ENCODE results near the gene POLD3.
A peak's percentile ranks its signal among the peaks of the same experiment; 100 is the strongest.
"Not testable (repeated sequence)": the region's sequence is repeated elsewhere in the genome, so short reads cannot be mapped to it uniquely, and the experiment has no call there.

Gene POLD3

DNA sequence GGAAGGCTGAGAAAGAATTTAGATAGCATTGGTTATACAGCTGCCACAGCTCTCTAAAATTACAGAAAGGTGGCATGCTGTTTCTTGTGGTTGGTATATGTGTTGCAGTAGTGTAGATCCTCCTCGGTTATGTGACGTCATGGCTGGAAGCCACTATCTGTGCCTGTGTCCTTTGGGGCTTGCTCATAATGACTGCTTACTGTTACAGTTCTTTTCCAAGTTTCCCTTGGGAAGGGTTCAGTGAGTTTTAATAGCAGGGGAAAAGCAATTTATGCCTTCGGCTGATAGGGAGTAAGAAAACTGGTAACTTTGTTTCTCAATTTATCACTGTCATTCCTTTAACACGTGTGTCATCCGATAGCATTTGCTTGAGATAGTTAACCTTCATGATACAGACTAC lies 47.2 kb downstream of the POLD3 start:
- DNase-seq = no peak

DNA sequence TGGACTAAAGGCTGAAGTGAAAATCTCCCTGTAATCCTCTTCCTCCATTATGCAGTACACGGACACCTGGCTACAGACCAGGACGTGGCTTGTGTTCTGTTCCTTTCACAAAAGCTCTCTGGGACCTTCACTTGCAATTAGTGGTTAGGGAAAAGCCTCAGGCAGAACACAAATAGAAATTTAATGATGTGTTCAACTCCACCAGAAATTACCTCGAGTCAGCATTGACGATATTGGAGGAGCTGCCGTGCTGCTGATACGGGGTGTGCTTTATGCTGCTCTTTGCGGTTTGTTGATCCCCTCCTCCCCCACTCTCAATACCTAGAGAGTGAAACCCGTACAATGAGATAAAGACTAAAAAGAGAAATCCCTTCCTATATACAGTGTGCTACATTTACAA lies 48.9 kb downstream of the POLD3 start:
- peak; percentile 72 for DNase-seq

DNA sequence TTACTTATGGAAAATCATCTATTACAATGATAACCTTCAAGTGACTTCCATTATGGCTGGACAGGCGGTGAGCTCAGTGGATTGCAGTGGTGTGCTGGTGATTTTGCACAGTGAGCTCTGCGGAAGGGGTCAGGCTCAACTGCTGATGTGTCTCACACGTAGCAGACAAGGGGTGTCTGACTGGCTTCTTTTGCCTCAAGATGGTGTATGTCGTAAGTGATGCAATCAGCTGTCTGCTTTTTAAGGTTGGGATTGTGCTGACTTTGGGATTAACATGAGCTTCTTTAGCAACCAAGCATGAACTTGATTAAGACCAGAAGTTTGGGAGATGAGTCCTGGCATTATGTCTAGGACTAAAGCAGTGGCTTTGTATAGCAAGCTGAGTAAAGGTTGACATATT lies 49.5 kb downstream of the POLD3 start:
- DNase-seq = no peak

DNA sequence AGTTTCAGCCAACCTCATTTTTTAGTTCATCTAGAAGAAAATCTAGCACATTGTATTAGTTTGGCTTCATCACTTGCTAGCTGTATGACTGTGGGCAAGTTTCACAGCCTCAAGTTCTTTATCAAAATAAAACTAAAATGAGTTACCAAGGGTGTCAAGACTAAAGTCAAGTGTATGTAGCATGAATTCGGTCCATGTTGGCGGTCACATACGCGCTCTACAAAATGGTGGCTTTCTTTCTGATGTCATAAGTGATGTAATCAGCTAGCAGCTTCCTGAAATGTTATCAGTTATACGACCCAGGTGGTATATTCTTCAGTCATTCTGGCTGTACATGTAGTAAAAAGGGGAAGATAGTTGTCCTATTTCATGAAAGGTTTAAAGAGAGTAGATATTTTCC lies 50.5 kb downstream of the POLD3 start:
- DNase-seq = no peak

DNA sequence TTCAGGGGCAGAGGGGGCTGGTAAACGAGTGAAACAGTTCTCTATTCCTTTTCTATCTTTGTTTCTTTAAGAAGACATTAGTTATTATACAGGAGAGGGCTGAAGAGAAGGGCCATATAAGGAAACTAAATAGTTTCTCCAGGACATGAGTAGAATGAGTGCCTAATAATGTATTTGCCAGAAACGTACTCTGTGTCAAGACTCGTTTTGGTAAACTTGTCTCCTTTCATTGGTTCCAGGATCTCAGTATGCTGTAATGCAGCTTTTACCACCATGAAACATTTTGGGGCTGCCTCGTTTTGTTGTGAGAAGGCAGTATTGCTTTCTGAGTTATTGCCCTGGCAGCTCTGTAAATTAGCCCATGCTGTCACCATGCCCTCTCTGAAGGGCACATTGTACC lies 51.7 kb downstream of the POLD3 start:
- no peak for DNase-seq

DNA sequence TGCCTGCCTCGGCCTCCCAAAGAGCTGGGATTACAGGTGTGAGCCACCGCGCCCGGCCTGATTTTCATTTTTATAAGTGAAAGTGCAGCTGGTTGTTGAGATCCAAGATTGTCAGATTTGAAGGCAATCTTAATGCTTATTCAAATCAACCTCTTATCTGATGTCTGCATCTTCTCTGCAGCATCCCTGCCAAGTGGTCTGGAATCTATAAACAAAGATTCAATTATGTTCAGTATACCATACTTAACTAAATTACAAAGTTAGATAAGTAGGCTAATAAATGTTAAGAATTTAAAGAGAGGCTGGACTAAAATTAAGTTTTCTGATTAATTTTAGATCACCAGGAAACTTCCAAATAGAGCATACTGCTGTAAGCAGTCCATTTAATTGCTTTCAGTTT lies 53.8 kb downstream of the POLD3 start:
- no peak for DNase-seq

DNA sequence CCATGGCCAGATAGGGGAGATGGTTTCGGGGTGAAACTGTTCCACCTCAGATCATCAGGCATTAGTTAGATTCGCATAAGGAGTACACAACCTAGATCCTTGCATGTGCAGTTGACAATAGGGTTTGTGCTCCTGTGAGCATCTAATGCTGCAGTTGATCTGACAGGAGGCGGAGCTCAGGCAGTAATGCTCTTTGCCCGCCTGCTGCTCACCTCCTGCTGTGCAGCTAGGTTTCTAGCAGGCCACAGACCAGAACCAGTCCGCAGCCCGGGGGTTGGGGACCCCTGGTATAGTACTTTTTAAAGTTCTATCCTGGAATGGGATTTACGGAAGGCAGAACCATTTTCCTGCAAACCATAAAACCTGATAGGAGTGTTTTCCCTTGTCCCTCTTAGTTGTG lies 54.6 kb downstream of the POLD3 start:
- no peak for DNase-seq

DNA sequence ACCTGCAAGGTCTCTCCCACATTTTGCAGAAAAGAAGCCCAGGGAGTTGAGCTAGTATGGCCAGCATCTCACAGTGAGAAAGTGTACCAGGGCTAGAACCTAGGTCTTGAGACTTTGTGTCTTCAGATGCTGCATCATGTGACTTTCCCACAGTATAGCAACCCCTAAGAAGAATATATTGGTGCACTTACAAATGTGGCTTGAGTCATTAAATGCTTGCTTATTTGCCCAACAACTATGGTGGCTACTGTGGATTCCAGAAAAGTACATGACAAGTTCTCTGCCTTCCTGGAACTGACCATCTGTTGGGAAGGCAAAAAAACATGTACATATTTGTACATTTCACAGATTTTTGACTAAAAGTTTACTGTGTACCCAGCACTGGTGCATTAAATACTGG lies 55.0 kb downstream of the POLD3 start:
- no peak for DNase-seq

DNA sequence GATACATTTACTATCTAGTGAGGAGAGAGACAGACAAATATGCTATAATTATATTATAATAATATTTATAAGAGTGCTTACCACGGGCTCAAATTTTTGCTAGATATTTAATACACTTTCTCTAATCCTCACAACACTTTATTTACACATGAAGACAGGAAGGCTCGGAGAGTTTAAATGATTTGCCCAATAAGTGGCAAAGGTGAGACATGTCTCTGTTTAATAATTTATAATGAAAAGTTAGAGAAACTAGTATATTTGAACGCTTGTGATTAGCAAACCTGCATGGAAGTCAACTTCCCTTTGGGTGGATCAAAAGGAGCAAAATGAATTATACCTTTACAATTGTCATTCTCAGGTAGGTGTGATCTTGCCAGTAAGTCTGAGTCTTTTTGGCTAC lies 55.4 kb downstream of the POLD3 start:
- DNase-seq = no peak

DNA sequence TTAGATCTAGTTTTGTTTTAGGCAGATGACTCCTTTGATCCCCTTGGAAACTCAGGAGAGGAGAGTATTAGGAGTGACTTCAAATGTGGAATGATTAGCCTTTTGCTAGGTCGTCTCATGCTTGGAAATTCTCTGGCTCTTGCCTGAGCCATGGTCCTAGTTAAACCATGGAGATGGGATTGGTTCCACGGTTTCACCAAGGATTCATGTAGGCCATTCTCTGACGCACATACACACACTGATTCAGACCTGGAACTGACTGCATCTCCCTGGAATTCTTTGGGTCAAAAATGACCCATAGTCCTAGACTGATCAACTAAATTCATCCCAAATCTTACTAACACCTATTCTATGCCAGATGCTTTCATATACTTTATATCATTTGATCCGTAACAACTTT lies 56.5 kb downstream of the POLD3 start:
- DNase-seq = no peak

DNA sequence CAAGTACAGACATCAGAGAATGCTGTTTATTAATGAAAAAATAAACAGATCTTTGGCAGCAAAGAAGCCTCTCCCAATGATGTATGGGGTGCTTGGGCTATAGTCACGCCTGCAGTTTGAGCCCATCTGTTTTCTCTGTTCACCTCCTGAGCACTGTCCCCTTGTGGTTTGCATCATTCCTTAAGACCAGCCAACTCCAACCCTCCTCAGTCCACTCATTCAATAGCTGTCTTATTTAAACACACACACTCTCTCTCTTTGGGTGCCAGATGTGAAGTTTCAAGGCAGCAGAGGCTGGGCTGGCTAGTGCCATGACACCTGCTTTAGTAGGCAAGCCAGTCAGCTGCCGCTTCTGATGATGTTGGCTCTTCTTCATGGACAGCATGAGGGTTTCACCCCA lies 58.1 kb downstream of the POLD3 start:
- no peak for DNase-seq

DNA sequence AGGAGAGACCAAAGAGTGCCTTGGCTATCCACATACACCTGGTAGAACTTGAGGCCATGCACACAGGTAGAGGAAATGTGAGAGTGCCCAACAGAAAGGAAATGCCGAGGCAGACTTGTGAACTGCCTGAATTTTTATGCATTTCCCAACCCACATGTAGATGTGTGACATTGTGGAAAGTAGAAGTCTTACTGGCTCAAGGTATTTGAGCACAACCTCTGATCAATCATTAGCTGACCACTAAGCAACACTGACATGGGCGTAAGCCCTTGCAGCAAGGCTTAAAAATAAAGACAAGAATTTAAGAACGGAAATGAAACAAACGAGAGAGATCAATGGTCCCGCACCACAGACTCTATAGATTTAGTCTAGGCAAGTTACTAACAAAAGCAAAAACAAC lies 62.6 kb downstream of the POLD3 start:
- DNase-seq = no peak

DNA sequence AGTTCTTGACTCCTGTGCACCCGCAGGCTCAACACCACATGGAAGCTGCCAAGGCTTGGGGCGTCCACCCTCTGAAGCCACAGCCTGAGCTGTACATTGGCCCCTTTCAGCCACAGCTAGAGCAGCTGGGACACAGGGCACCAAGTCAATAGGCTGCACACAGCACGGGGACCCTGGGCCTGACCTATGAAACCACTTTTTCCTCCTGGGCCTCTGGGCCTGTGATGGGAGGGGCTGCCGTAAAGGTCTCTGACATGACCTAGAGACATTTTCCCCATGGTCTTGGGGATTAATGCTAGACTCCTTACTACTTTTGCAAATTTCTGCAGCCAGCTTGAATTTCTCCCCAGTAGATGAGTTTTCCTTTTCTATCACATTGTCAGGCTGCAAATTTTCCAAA lies 66.7 kb downstream of the POLD3 start:
- DNase-seq = not testable (repeated sequence)

DNA sequence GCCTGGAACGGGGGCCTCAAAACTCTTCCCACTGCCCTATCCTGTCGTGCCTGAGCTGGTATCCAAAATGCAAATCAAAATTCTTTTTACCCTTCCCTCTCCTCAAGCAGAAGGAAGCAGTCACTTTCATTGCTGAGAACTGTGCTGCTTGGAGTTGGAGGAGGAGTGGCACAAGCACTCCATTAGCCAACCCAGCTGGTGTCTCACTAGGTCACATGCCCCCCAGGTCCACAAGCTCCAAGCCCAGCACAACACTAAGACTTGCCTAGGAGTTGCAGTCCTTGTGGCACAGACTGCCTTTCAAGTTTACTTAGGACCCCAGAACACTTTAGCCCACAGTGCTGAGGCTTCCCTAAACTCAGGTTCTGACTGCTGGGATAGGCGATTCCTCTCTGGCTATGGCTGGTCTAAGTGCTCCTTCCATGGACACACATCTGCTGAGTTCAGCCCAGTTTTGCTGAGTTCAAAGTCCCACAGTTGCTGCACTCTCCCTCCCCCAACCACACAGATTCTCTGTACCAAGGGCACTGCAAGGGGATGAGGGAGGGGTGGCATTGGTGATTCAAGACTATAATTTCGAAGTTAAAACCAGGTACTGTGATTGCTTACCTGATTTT lies 70.2 kb downstream of the POLD3 start:
- DNase-seq = no peak

DNA sequence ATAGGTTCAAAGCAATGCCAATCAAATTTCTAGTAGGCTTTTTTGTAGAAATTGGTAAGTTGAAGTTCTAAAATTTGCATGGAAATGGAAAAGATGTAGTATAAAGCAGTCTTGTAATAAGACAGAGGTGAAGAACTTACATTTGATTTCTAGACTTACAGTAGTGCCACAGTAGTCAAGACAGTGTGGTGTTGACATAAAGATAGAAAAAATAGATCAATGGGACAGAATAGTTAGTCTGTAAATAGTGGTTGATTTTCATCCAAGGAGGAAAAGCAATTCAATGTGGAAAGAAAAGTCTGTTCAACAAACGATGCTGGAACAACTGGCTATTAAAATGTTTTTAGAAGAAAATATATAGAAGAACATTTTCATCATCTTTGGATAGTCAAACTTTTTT lies 70.9 kb downstream of the POLD3 start:
- no peak for DNase-seq

DNA sequence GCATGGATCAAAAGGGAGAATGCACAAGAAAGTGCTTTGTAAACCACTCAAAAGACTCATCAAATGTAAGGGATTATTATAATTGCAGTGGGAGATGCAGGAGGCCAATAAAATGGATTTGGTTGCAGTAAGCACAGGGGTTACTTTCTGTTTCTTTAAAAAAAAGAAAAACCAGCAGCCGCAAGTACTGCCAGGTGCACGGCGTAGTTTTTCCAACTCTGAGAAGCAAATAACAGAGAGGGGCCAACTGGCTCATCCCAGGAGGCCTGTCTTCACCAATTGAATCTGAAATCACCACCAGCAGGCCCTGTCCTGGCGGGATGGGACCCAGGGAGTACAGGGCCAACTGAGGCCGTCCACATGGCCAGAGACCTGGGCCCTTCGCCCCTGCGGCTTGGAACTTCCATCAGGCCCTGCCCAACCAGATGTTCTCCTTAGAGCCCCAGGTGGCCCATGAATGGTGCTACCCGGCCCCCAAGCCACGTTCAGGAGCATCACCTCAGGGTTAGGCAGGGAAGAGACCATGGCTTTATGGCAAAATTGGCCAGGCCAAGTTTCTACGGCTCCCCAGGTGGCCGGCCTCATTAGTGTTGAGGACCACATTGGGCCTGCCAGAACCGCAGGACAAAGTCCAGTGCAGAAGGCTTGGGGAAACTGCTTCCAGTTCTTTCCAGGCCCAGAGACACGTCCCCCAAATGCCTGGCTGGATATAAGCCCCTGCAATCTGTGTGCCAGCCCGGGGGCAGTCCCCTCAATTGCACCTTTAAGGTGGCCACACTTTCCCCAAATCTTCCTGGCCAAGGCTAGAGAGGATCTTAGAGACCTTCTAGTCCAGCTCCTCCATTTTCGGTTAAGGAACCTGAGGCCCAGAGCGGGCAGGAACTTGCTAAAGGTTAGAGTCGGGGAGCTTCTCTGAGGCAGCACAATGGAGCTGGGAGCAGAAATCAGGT lies 77.1 kb downstream of the POLD3 start:
- no peak for DNase-seq

DNA sequence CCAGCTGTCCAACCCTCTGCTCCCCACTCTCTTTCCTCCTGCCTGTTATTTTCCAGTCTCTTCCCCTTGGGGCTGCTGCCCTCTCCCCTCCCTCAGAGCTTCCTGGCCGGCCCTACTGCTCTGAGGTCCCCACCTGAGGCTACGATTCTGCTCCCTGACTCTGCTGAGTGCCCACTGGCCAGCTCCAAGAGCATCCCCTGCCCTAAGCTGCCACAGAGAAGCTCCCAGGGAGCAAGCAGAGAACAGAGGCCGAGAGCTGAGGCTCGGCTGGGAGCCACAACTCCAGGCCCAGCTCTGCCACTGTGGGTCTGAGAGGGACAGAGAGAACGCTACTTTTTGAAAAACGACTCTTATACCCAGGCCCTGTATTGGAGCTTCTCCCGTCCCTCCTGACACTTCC lies 77.8 kb downstream of the POLD3 start:
- DNase-seq = no peak

DNA sequence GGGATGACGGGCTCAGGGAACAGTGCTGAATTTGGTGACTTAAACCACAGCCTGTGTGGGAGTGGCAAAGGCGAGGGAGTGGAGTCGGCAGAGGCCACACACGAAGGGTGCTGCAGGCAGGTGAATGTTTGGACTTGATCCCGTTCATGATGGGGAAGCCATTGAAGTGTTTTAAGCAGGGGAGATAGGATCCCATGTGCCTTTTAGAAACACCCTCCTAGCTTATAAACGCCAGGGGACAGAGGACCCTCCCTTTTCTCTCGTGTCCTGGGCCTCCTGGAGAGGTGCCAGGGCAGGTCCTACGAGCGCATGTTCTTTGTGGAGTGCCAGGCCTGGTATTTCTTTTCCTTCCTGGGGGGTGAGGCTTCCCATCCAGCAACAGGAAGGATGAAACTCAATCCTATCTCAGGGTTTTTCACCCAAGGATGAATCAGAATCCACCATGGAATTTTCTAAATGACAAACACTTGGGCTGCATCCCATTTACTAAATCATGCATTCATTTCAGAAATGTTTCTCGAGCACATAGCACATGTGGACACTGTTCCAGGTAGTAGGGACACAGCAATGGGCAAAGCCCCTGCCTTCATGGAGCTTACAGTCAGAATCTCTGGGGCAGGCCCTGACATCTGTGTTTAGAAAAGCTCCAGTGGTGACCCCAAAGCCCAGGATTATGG lies 79.3 kb downstream of the POLD3 start:
- DNase-seq = no peak

DNA sequence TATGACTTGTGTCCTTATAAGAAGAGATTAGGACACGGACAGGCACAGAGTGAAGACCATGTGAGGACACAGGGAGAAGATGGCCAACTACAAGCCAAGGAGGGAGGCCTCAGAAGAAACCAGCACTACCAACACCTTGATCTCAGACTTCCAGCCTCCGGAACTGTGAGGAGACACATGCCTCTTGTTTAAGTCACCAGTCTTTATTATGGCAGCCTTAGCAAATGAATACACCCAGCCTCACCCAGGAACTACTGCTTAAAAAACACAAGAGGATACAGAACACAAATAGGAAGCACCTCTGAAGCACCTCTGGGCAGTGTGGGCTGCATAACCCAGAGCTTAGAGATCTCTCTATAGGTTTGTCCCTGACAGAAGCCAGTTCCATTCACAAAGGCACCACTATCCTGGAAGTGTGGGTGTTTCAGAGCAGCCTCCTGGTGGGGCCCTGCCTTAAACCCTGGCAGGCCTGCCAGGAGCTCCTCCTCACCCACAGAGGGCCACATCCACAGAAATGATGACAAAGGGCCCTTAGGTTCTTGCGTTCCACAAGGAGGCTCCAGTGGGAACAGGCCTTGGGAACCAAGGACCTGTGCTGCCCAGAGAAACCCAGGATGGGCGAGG lies 80.1 kb downstream of the POLD3 start:
- peak; percentile 51 for DNase-seq

DNA sequence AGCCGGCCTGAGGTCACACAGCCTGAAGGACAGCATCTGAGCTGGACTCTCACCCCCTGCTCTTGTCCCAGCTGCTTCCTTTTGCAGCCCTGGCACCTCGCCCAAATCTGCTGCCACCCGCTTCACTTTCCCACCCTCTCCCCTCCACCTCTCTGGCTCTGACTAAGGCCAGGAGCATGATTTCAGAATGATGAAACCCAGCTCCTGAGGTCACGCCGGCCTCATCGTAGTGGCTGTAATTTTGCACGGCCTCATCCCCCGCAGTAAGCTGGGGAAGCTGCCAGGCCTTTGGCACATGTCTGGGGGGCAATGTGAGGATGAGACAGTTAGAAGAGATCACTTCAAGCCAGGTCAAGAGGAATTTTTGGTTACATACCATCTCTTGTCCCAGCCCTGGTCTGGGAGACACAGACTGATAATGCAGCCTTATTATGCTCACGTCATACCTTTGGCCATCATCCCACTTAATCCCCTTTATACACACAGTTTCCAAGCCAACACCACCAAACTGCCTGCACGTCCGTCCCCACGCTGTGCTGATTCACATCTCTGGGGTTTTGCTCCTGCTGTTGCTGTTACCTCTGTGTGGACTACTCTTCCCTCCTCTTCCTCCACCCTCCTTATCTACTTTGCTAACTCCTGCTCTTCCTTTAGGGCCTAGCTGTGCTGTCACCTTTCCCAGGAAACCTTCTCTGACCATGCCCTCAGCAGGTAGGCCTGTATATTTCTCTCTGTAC lies 80.7 kb downstream of the POLD3 start:
- peak; percentile 56 for DNase-seq

DNA sequence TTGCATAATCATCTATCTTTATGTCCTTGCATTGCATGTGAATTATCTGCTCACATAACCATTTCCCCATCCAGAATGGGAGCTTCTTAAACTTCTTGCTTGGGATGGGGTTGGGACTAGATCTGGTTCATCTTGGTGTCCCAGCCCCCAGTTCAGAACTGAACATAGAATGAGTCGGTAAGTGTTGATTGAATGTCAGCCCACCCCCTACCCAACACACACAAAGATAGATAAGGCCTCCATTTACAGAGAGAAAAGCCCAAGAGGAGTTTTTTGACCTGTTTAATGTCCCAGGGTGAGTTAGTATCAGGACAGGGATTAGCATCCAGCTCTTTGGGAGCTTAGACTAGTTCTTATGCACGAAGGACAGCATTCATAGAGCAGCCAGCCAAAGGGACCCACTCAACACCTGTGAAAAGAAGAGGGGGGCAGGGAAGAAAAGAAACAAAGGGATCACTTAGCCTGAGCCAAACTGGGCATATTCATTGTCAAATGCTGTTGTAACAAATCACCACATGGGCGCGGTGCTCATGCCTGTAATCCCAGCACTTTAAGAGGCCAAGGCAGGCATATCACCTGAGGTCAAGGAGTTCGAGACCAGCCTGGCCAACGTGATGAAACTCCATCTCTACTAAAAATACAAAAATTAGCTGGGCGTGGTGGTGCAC lies 81.4 kb downstream of the POLD3 start:
- peak; percentile 38 for DNase-seq

DNA sequence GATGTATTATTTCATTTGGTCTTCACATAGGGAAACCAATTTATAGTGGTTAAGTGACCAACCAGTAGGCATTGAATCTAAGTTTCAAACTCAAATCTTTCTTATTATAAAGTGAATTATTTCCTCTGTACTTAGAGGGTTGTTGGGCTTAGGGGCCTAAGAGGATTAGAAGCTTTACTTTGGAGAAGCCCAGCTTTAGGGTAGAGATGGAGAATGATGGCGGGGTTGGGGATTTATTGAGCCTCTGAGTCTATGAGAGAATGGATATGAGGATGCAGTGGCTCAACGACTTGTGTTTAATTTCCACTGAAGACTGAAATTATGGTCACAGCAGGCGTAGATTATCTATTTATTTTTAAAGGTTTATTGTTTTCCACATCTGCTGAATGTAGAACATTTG lies 83.4 kb downstream of the POLD3 start:
- no peak for DNase-seq

Data from islet precursor cell (in vitro differentiated cells).